ENCODE data around the gene IRS4.

GRCh38 chrX:108726748-108727147 lies 9.6 kb downstream of the IRS4 start:
- TF ChIP-seq CTCF (IDR thresholded peaks at IDR 0.05; ENCODE audit: low read length): no peak
- no peak for TF ChIP-seq EZH2 (IDR thresholded peaks at IDR 0.05; ENCODE audit: borderline replicate concordance, low read length)

All from OCI-LY1 (cell line).